ENCODE measurements around the gene RFX1.

RFX1 gene

GRCh38 chr19:13957051-13957450 lies 49.1 kb downstream of the RFX1 start:
- DNase-seq (ENCODE audit: insufficient read length, low spot score): no peak
- FAIRE-seq: no peak
- TF ChIP-seq POLR2AphosphoS5 (IDR thresholded peaks at IDR 0.05; ENCODE audit: low read depth, low read length): no peak
- no peak for TF ChIP-seq POLR2A (IDR thresholded peaks at IDR 0.05; ENCODE audit: low read depth, low read length)
- no peak for TF ChIP-seq SPI1 (IDR thresholded peaks at IDR 0.05; ENCODE audit: low read depth, low read length)
- no peak for TF ChIP-seq PAX5 (IDR thresholded peaks at IDR 0.05; ENCODE audit: insufficient read depth, low read length, severe bottlenecking)
- no peak for TF ChIP-seq POU2F2 (IDR thresholded peaks at IDR 0.05; ENCODE audit: low read depth, low read length)
- TF ChIP-seq TAF1 (IDR thresholded peaks at IDR 0.05; ENCODE audit: low read depth, low read length): no peak

DNA sequence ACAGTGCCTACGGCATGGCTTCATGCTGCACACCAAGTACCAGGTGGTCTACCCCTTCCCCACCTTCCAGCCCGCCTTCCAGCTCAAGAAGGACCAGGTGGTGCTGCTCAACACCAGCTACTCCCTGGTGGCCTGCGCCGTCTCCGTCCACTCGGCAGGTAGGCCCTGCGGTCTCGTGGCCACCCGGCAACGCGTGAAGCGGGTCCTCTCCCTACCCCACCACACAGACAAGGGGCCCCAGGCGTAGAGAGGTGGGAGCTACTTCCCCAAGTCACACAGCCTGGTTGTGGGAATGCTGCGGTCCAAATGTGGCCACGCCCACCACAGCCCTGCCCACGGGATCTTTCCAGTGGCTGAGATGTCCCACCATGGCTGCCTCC lies 49.8 kb downstream of the RFX1 start:
- TF ChIP-seq PAX5 (IDR thresholded peaks at IDR 0.05; ENCODE audit: insufficient read depth, low read length, severe bottlenecking): no peak
- TF ChIP-seq POU2F2 (IDR thresholded peaks at IDR 0.05; ENCODE audit: low read depth, low read length): no peak
- no peak for TF ChIP-seq POLR2A (IDR thresholded peaks at IDR 0.05; ENCODE audit: low read depth, low read length)
- TF ChIP-seq TAF1 (IDR thresholded peaks at IDR 0.05; ENCODE audit: low read depth, low read length): no peak
- TF ChIP-seq POLR2AphosphoS5 (IDR thresholded peaks at IDR 0.05; ENCODE audit: low read depth, low read length): no peak
- TF ChIP-seq SPI1 (IDR thresholded peaks at IDR 0.05; ENCODE audit: low read depth, low read length): no peak
- FAIRE-seq (no peak), DNase-seq (ENCODE audit: insufficient read length, low spot score) (no peak)

DNA sequence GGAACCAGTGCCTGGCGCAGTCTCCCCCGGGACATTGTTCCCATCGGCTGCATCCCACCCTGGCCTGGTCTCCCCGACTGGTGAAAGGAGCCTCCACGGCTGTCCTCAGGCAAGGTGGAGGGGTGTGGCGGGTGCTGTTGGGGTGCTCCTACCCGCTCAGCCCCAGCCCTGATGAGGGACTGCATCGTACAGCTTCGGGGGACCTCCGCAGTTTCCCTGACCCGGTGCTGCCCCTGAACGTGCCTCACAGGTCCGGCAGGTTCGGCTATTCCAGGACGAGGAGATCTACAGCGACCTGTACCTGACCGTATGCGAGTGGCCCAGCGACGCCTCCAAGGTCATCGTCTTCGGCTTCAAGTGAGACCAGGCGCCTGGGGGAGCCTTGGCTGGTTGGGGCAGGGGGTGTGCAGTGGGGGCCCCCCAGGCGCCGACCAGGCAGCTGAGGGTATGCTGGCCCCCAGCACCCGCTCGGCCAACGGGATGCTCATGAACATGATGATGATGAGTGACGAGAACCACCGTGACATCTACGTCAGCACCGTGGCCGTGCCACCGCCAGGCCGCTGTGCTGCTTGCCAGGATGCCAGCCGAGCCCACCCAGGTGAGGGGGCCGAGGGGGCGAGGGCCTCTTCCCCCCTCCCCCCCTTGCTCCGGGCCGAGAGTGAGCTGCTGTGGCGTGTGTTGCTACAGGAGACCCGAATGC lies 50.3 kb downstream of the RFX1 start:
- TF ChIP-seq PAX5 (IDR thresholded peaks at IDR 0.05; ENCODE audit: insufficient read depth, low read length, severe bottlenecking) (no peak), POU2F2 (IDR thresholded peaks at IDR 0.05; ENCODE audit: low read depth, low read length) (no peak), TAF1 (IDR thresholded peaks at IDR 0.05; ENCODE audit: low read depth, low read length) (no peak), SPI1 (IDR thresholded peaks at IDR 0.05; ENCODE audit: low read depth, low read length) (no peak)
- DNase-seq (ENCODE audit: insufficient read length, low spot score): no peak
- no peak for FAIRE-seq

DNA sequence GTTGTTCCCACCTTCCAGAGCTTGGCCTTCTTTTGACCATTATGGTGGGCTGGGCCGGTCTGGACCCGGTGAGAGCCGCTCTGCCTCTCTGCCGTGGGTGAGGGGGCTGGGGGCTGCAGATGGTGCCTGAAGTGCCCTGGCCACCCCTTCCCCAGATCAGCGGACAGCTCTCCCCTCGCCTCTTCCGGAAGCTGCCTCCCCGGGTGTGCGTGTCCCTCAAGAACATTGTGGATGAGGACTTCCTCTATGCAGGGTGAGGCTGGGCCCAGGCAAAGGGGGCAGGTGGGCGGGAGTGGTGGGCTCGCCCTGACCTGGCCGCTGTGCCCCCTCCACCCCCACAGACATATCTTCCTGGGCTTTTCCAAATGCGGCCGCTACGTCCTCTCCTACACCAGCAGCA lies 51.9 kb downstream of the RFX1 start:
- no peak for TF ChIP-seq POLR2AphosphoS5 (IDR thresholded peaks at IDR 0.05; ENCODE audit: low read depth, low read length)
- TF ChIP-seq TAF1 (IDR thresholded peaks at IDR 0.05; ENCODE audit: low read depth, low read length): no peak
- no peak for TF ChIP-seq SPI1 (IDR thresholded peaks at IDR 0.05; ENCODE audit: low read depth, low read length)
- no peak for TF ChIP-seq POLR2A (IDR thresholded peaks at IDR 0.05; ENCODE audit: low read depth, low read length)
- no peak for TF ChIP-seq PAX5 (IDR thresholded peaks at IDR 0.05; ENCODE audit: insufficient read depth, low read length, severe bottlenecking)
- no peak for TF ChIP-seq POU2F2 (IDR thresholded peaks at IDR 0.05; ENCODE audit: low read depth, low read length)
- DNase-seq (ENCODE audit: insufficient read length, low spot score): no peak
- FAIRE-seq: no peak

- FAIRE-seq (no peak), DNase-seq (ENCODE audit: insufficient read length, low spot score) (no peak)
- TF ChIP-seq POLR2AphosphoS5 (IDR thresholded peaks at IDR 0.05; ENCODE audit: low read depth, low read length): no peak
- TF ChIP-seq SPI1 (IDR thresholded peaks at IDR 0.05; ENCODE audit: low read depth, low read length): no peak
- TF ChIP-seq POLR2A (IDR thresholded peaks at IDR 0.05; ENCODE audit: low read depth, low read length): no peak
- no peak for TF ChIP-seq PAX5 (IDR thresholded peaks at IDR 0.05; ENCODE audit: insufficient read depth, low read length, severe bottlenecking)
- TF ChIP-seq TAF1 (IDR thresholded peaks at IDR 0.05; ENCODE audit: low read depth, low read length): no peak
- no peak for TF ChIP-seq POU2F2 (IDR thresholded peaks at IDR 0.05; ENCODE audit: low read depth, low read length)
Observed at GRCh38 chr19:13952931-13953531, 53.1 kb downstream of the RFX1 start.

- FAIRE-seq: peak; percentile 99
- TF ChIP-seq PAX5 (IDR thresholded peaks at IDR 0.05; ENCODE audit: insufficient read depth, low read length, severe bottlenecking) (no peak), TAF1 (IDR thresholded peaks at IDR 0.05; ENCODE audit: low read depth, low read length) (peak; percentile 91), POU2F2 (IDR thresholded peaks at IDR 0.05; ENCODE audit: low read depth, low read length) (no peak), POLR2AphosphoS5 (IDR thresholded peaks at IDR 0.05; ENCODE audit: low read depth, low read length) (no peak), POLR2A (IDR thresholded peaks at IDR 0.05; ENCODE audit: low read depth, low read length) (peak; percentile 59; the same call in 1 of the 2 replicates), SPI1 (IDR thresholded peaks at IDR 0.05; ENCODE audit: low read depth, low read length) (0 out of 2 replicates have a peak, but pooled peaks have one; percentile 4)
- DNase-seq (ENCODE audit: insufficient read length, low spot score): peak; percentile 100
Observed at GRCh38 chr19:13952154-13952930, 53.8 kb downstream of the RFX1 start, which contains the start of gene DCAF15. Gene DCAF15 (plus strand): TSS chr19:13952509. CDS start chr19:13952513, 4 bp downstream.

DNA sequence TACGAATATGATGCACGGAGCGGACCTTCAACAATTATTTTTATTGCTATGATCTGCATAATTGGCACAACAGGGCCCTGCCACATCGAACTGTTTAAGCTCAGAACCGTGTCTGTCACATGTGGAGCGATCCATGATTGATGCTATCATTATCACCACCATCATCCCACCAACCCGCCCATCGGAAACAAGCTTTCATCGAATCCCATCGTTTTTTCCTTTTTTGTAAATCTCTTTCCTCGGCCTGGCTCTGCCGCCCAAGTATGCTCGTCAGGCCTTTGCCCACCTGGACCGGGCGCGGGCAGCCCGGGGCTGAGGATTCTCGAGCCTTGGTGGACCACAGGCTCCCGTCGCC lies 54.3 kb downstream of the RFX1 start:
- FAIRE-seq: no peak
- TF ChIP-seq POLR2A (IDR thresholded peaks at IDR 0.05; ENCODE audit: low read depth, low read length) (no peak), PAX5 (IDR thresholded peaks at IDR 0.05; ENCODE audit: insufficient read depth, low read length, severe bottlenecking) (no peak), TAF1 (IDR thresholded peaks at IDR 0.05; ENCODE audit: low read depth, low read length) (no peak), POU2F2 (IDR thresholded peaks at IDR 0.05; ENCODE audit: low read depth, low read length) (no peak), POLR2AphosphoS5 (IDR thresholded peaks at IDR 0.05; ENCODE audit: low read depth, low read length) (no peak), SPI1 (IDR thresholded peaks at IDR 0.05; ENCODE audit: low read depth, low read length) (no peak)
- no peak for DNase-seq (ENCODE audit: insufficient read length, low spot score)

GRCh38 chr19:13951043-13951442 lies 55.1 kb downstream of the RFX1 start:
- no peak for FAIRE-seq
- no peak for TF ChIP-seq POLR2AphosphoS5 (IDR thresholded peaks at IDR 0.05; ENCODE audit: low read depth, low read length)
- TF ChIP-seq SPI1 (IDR thresholded peaks at IDR 0.05; ENCODE audit: low read depth, low read length): no peak
- no peak for TF ChIP-seq POLR2A (IDR thresholded peaks at IDR 0.05; ENCODE audit: low read depth, low read length)
- TF ChIP-seq TAF1 (IDR thresholded peaks at IDR 0.05; ENCODE audit: low read depth, low read length): no peak
- no peak for DNase-seq (ENCODE audit: insufficient read length, low spot score)

DNA sequence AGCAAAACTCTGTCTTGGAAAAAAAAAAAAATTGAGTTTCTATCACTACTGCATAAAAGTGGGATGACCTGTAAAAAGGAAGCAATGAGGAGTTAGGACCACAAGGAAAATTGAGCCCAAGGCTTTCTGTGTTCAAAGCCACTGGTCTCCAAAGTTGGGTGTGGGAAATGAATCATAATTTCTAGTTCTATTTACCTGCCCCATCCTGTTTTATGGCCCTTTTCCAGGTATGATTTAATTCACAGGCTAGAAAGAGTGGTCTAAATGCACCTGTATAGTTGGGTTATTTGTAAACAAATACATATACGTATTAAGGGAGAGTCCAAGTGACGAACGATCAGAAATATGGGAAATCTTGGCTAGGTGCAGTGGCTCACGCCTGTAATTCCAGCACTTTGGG lies 59.7 kb downstream of the RFX1 start:
- FAIRE-seq (no peak), DNase-seq (ENCODE audit: insufficient read length, low spot score) (no peak)
- TF ChIP-seq TAF1 (IDR thresholded peaks at IDR 0.05; ENCODE audit: low read depth, low read length) (no peak), SPI1 (IDR thresholded peaks at IDR 0.05; ENCODE audit: low read depth, low read length) (no peak)
